Measurements from ENCODE around the gene RHCG. TPM values are rescaled to one million over a fixed set of nuclear protein-coding genes. Genes with fewer than 3 reads are reported as not detected.

Gene RHCG
- total RNA-seq, 1 donor from 2014 or later = not detected

GRCh38 chr15:89441295-89441812 lies 55.0 kb downstream of the RHCG start:
- H3K27me3 Mint-ChIP-seq = peaks cover 6% of the 10 kb centered on the region
- no peaks in the 10 kb centered on the region for H3K36me3 Mint-ChIP-seq (ENCODE audit: low read depth)
- H3K9me3 Mint-ChIP-seq = no peaks in the 10 kb centered on the region
- TF ChIP-seq, protein P1, sequence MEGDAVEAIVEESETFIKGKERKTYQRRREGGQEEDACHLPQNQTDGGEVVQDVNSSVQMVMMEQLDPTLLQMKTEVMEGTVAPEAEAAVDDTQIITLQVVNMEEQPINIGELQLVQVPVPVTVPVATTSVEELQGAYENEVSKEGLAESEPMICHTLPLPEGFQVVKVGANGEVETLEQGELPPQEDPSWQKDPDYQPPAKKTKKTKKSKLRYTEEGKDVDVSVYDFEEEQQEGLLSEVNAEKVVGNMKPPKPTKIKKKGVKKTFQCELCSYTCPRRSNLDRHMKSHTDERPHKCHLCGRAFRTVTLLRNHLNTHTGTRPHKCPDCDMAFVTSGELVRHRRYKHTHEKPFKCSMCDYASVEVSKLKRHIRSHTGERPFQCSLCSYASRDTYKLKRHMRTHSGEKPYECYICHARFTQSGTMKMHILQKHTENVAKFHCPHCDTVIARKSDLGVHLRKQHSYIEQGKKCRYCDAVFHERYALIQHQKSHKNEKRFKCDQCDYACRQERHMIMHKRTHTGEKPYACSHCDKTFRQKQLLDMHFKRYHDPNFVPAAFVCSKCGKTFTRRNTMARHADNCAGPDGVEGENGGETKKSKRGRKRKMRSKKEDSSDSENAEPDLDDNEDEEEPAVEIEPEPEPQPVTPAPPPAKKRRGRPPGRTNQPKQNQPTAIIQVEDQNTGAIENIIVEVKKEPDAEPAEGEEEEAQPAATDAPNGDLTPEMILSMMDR (IDR thresholded peaks at IDR 0.05) = no peak
- intact Hi-C loops (cut with micrococcal nuclease) = loop anchor here (1.0 to 2.0 kb wide), 5 partner anchors 11 to 134 kb away; partner anchors contain the start of genes POLG and TICRR
- H3K4me3 Mint-ChIP-seq = peak overlapping the region; percentile 53
- H3K4me1 Mint-ChIP-seq = peaks cover 31% of the 10 kb centered on the region
- peak; percentile 70 for DNase-seq
- ATAC-seq (ENCODE audit: low read depth) = peak; percentile 99
- ChIA-PET CTCF (interaction anchor here (0.7 to 3.7 kb wide), 3 partner anchors 11 to 83 kb away, joined by 3 to 21 read pairs (median 9); no protein-coding TSS in a partner anchor), POLR2A (no interaction called here)
- H3K27ac Mint-ChIP-seq = peak overlapping the region; percentile 73

DNA sequence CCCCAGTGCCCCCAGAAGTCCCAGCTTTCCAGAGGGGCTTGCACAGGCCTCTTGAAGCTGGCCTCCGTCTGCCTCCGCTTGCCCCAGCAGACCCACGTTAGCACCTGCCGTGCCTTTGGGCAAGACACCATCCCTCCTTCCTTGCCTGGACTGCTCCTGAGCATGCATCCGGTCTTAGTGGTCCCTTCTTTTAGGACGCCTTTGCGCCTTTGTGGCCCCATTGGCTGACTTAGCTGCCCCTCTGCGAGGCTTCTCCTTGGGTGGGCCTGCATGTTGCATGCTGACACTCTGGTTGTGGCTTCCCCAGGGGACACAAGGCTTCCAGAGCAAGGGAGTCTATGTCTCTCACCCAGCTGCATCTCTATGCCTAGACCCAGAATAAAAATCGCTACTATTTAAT lies 56.6 kb downstream of the RHCG start:
- no peak for ATAC-seq (ENCODE audit: low read depth)
- Mint-ChIP-seq H3K27me3 (peaks cover 8% of the 10 kb centered on the region), H3K36me3 (ENCODE audit: low read depth) (no peaks in the 10 kb centered on the region), H3K27ac (no peak overlapping the region), H3K4me1 (peaks cover 31% of the 10 kb centered on the region), H3K4me3 (no peak overlapping the region), H3K9me3 (no peaks in the 10 kb centered on the region)
- ChIA-PET CTCF (interaction anchor here (3.7 kb wide), 1 partner anchor 81 kb away, joined by 21 read pairs; no protein-coding TSS in a partner anchor), POLR2A (no interaction called here)
- DNase-seq = no peak
- intact Hi-C loops (cut with micrococcal nuclease) = loop anchor here (2.0 kb wide), 1 partner anchor 23 kb away; no protein-coding TSS in a partner anchor
- TF ChIP-seq, protein P1 (IDR thresholded peaks at IDR 0.05) = no peak

DNA sequence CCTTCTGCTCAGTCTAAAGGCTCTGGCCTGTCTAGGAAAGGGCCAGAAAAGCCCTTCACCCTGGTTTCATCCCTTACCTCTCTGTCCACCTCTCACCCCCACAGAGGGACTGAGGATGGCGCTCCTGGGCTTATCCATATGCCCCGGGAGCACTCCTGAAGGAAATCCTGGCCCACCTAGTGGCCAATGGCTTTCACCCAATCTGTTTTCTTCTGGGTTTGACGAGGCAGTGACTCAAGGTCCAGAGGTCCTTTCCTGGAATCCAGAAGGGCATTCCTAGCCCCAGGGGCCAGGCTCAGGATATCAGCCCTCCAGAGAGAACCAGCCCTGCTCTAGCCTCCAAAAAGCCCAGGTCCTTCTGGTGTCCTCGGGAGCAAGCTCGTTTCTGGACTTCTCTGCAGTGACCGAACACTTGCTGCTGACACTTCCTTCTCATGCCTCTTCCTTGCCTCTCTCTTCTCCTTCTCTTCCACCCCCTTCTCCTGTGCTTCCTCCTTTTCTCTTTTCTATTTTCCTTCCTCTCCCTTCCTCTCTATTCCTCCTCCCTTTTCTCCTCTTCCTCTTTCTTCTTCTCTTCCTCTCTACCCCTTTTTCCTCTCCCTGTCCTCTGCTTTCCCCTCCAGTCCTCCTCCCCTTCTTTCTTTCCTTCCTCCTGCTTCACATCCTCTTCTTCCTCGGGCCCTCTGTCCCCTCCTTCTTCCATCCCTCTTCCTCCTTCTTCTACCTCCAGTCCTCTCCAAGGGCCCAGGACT lies 59.6 kb downstream of the RHCG start:
- Mint-ChIP-seq H3K27me3 (peaks cover 13% of the 10 kb centered on the region), H3K4me1 (peaks cover 11% of the 10 kb centered on the region), H3K4me3 (no peak overlapping the region), H3K36me3 (ENCODE audit: low read depth) (no peaks in the 10 kb centered on the region), H3K27ac (no peak overlapping the region), H3K9me3 (no peaks in the 10 kb centered on the region)
- intact Hi-C loops (cut with micrococcal nuclease) = no loop called here
- ATAC-seq (ENCODE audit: low read depth) (no peak), DNase-seq (no peak)
- CTCF ChIA-PET = no interaction called here
- POLR2A ChIA-PET = no interaction called here
- TF ChIP-seq, protein P1 (IDR thresholded peaks at IDR 0.05) = no peak

DNA sequence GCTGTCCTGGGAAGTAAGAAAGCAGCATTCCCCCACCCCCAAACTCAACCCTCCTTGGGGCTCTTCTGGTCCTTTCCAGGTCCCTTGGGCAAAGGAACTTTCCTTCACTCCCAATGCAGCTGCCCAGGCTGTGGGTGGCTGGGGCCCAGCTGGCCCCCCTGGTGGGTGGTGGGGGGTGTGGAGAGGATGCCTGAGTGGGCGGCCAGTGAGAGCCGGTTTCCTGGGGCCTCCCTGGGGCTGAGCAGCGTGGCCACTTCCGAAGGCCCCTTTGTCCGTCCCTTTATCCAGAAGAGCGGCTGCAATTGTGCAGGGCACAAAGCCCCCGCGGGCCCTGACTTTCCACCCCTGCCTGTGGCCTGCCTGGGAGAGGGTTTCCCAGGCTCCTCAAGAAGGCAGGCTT lies 61.0 kb downstream of the RHCG start:
- intact Hi-C loops (cut with micrococcal nuclease) = no loop called here
- TF ChIP-seq, protein P1 (IDR thresholded peaks at IDR 0.05) = no peak
- CTCF ChIA-PET = no interaction called here
- DNase-seq (no peak), ATAC-seq (ENCODE audit: low read depth) (no peak)
- Mint-ChIP-seq H3K9me3 (no peaks in the 10 kb centered on the region), H3K27me3 (peaks cover 13% of the 10 kb centered on the region), H3K36me3 (ENCODE audit: low read depth) (no peaks in the 10 kb centered on the region), H3K4me1 (peaks cover 3% of the 10 kb centered on the region), H3K4me3 (no peak overlapping the region), H3K27ac (no peak overlapping the region)
- POLR2A ChIA-PET = no interaction called here

- no peak for ATAC-seq (ENCODE audit: low read depth)
- Mint-ChIP-seq H3K4me1 (peaks cover 4% of the 10 kb centered on the region), H3K4me3 (no peak overlapping the region), H3K36me3 (ENCODE audit: low read depth) (no peaks in the 10 kb centered on the region), H3K9me3 (no peaks in the 10 kb centered on the region), H3K27ac (no peak overlapping the region), H3K27me3 (peaks cover 12% of the 10 kb centered on the region)
- intact Hi-C loops (cut with micrococcal nuclease) = no loop called here
- DNase-seq = no peak
- ChIA-PET CTCF (interaction anchor here (2.0 kb wide), 1 partner anchor 75 kb away, joined by 12 read pairs; no protein-coding TSS in a partner anchor), POLR2A (interaction anchor here (0.5 to 0.6 kb wide), 2 partner anchors 25 to 1356 kb away, joined by 3 to 4 read pairs; no protein-coding TSS in a partner anchor)
- TF ChIP-seq, protein P1 (IDR thresholded peaks at IDR 0.05) = no peak
These were observed 62.7 kb downstream of the RHCG start for GRCh38 chr15:89433686-89434085.

Measured in activated B cell treated with CpG ODN at 0.5 μM for 24 hours (primary cell).